22Rv1 (cell line): ENCODE measurements around the gene PROX1.

Source experiments
- ZFX ChIP-seq: fragments of 450-650 bp; IDR thresholded peaks from 2 replicates; pipeline ENCODE4 v1.6.1; 2017; ENCODE audit warnings: antibody characterized with exemption, borderline replicate concordance
- TF ChIP-seq, protein P1 (sequence below): fragments of 450-650 bp; IDR thresholded peaks from 2 replicates; pipeline ENCODE4 v1.5.1; 2017; ENCODE audit warnings: mild to moderate bottlenecking

DNA sequence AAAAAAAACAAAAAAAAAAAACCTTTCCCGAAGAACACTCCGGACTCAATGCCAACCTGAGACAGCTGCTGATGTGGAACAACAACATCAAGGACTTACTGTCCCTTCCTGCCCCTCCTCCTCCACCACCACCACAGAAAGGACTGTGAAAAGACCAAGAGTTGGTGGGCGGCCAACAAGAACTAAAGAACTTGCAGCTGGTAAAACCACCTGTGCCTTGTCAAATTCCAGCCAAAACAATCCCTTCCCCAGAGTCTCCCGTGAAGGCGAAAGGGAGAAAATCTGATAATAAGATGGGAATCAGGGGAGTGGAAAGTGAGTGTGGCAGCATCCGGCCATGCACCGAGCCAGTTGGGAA is 88.9 kb downstream of the PROX1 start:
- TF ChIP-seq, protein P1, sequence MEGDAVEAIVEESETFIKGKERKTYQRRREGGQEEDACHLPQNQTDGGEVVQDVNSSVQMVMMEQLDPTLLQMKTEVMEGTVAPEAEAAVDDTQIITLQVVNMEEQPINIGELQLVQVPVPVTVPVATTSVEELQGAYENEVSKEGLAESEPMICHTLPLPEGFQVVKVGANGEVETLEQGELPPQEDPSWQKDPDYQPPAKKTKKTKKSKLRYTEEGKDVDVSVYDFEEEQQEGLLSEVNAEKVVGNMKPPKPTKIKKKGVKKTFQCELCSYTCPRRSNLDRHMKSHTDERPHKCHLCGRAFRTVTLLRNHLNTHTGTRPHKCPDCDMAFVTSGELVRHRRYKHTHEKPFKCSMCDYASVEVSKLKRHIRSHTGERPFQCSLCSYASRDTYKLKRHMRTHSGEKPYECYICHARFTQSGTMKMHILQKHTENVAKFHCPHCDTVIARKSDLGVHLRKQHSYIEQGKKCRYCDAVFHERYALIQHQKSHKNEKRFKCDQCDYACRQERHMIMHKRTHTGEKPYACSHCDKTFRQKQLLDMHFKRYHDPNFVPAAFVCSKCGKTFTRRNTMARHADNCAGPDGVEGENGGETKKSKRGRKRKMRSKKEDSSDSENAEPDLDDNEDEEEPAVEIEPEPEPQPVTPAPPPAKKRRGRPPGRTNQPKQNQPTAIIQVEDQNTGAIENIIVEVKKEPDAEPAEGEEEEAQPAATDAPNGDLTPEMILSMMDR, result no peak
- TF ChIP-seq ZFX, result no peak
